Kidney capillary endothelial cell (primary cell): ENCODE measurements around the gene COL5A1.
"Not testable (repeated sequence)": the region's sequence is repeated elsewhere in the genome, so short reads cannot be mapped to it uniquely, and the experiment has no call there.

Source experiments
- DNase-seq: peaks from one replicate; pipeline ENCODE4 v3.0.0-alpha.2; 2018; ENCODE audit warnings: low spot score

COL5A1 gene

DNA sequence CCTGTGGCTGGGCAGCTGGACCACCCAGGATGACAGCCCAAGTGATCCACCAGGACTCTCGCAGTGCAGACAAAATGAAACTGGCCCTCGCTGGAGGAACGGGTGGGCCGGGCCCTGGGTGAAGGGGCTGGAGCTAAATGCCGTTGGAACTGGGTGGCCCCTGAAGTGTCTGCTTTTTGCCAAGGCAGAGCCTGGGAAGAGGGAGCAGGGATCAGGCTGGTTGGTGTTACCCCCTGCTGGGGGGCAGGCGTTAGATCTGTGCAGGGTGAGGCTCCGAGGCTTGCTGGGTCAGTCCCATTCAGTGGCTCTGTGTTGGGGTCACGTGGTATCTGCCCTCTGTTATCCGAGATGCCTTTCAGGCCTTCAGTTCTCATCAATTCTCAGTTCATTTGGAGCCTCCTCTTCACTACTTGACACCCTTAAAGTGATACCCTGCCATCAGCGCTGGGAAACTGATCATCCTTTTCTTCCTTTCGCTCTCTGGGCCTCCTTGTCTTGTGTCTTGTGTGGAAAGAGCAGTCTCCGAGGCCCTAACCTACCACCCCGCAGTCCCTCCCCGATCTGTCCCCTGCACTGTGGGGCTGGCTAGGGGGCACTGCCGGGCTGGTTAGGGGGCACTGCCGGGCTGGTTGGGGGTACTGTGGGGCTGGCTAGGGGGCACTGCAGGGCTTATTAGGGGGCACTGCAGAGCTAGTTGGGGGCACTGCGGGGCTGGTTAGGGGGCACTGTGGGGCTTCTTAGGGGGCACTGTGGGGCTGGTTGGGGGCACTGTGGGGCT lies 37.3 kb downstream of the COL5A1 start:
- no peak for DNase-seq

DNA sequence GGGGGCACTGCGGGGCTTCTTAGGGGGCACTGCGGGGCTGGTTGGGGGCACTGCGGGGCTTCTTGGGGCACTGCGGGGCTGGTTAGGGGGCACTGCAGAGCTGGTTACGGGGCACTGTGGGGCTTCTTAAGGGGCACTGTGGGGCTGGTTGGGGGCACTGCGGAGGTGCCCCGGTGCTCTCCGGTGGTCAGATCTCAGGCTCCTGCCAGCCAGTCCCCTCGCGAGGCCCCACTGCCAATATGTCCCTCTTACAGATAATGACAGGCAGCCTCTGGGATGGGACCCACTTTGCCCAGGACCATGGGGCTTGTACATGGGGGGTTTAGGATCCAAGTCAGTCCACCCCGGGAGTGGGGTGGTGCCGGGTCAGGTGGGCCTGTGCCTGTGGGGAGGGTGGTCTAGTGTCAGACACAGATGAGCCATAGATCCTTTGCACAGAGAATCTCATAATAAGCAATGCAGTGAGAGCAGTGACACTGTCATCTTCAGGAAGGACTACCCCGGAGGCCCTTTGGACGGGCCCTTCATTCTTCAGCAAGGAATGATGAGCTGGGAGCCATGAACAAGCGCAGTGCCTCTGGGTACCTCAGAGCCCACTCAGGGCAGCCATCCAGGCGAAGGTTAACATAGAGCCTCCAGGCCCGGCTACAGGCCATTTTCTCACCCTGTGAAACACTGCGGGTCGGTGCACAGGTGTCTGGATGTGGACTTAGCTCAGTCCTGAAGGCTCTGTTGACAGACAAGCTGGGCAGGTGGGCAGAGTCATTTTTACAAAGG lies 38.2 kb downstream of the COL5A1 start:
- DNase-seq = no peak

DNA sequence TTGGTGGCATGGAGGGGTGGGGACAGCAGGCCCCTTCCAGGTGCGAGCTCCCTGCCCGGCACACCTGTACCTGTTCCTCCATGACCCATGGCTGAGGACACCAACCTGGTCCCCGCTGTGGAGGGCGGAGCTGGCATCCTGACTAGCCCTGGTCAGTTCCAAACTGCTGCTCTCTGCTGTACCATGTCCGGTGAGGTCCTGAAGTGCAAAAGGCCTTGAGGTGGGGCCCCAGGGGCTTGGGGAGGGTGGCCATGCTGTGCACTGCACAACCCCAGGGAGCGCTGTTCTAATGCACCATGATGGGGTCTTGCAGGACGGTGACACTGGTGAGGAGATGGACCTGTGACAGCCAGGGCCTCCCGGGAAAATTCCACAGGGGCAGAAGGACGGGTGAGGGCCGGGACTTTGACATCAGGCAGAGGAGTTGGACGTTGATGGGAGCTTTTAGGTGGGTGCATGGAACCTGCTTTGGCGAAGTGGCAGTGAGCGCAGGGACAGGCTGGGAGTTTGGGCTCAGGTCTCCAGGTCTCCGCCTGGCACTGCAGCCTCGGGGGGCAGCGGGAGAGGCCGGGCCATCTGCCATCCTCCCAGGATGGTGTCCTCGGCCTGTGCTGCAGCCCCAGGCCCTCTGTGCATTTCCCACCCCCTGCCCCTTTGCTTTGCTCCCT lies 38.9 kb downstream of the COL5A1 start:
- no peak for DNase-seq

DNA sequence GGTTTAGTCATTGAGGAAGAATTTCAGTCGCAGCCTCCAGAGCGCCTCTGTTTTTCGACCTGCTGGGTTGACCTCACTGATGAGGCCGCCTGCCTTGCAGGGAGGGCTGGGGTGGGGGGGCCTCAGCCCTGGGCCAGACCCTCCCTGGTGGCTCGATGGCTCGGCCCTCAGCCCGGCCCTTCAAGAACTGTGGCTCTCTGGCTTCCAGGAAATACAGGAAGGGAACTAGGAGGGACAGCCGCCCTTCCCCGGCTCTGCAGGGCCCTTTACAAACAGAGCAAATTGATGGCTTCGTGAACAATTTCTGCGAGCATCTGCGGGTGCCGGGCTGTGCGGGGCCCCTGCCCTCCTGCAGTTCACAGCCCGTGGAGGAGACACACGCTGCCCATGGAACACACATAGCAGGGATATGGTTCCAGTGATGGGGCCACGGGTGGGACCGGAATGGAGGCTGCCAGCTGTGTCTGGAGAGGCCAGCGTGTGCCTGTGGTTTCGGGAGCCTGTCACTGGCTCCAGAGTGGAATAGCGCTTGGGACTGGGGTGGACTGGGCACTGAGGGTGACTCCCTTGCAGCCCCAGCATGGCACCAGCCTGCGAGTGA lies 39.6 kb downstream of the COL5A1 start:
- no peak for DNase-seq

DNA sequence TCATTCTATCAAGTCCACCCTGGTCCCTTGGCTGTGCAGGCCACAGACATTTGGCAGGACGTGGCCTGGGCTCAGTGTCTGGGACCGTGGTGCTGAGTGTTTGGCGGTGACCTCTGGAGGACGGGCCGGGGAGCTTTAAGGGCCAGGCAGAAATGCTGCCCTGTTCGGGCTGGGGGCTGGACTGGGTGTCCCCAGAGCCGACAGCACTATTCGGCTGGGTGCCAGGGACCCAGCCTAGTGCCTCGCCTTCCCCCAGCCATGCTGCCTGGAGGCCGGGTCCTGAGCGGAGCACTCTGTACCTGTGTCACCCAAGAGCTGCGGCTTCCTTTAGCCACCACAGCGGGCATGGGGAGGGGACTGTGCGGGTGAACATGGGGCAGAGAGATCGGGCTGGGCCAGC lies 40.4 kb downstream of the COL5A1 start:
- no peak for DNase-seq

DNA sequence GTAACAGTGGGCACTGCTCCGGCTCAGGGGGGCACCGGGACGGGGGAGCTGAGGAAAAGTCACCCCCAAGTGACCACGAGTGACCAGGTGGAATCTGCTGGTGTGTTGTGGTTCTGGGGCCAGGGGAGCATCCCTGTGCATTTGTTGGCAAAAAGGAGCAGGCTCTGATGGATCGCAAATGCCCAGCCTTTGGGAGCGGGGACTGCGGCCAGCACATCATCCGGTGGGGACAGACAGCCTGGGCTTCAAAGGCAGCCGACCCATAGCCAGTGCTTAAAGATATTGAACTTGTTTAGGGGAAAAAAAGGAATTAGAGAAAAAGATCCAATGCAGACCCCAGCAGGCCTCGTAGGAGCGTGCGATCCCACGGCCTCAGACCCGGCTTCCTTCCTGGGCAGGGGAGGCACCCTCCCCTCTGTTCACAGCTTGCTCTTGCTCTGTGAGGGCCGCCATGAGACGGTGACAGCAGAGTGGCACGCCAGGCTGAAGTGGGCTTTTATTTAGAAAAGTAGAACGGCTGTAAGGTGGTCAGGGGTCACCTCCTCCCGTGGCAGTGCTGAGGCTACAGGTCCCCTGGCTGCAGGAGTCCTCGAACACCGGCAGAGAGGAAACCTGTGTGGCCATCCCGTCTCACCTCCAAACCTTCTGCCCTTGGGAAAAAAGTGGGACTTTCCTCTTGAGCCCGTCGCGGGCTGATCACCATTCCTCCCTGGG lies 41.2 kb downstream of the COL5A1 start:
- no peak for DNase-seq

DNA sequence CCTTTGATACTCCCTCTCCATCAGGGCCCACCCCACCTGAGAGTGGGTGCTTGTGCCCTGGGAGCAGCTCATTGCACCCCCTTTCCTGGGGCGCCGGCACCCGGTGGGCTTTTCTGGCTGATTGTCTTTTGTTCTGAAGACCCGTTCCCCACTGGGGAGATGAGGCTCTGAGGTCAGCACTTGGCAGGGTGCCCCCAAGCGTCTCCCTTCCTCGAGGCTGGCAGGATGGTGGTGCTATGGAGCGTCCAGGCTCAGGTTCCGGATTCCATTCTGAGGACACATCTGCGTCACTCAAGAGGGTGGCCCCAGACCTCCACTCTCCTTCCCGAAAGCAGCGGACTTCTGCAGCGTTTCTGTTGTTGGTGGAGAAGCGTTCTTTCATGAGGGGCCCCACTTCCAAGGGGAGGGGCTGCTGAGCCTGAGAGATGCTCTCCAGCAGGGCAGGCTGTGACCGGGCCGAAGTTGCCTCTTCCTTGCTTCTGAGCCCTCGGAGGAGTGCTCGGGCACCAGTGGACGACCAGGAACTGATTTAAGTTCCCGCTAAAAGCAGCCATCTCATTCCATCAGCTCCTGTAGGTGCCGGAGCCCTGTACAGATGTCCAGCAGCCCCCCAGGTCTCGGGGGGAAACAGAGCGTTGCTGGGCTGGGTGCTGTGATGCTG lies 42.2 kb downstream of the COL5A1 start:
- no peak for DNase-seq

DNA sequence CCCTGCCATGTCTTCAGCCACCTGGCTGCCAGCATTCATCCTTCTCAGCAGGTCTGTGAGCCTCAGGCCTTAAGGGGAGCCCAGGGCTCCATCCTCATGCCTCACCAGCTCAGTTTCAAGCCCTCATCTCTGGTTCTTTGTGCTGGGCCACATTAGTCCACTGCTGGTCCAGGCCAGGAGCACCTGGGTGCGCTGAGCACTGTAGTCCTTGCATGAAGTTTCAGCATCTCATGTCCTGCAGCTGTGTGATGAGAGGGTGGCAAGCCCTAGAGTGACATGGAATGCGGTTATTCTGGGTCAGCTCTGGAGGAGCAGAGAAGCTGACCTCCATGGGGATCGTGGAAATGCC lies 42.7 kb downstream of the COL5A1 start:
- no peak for DNase-seq

DNA sequence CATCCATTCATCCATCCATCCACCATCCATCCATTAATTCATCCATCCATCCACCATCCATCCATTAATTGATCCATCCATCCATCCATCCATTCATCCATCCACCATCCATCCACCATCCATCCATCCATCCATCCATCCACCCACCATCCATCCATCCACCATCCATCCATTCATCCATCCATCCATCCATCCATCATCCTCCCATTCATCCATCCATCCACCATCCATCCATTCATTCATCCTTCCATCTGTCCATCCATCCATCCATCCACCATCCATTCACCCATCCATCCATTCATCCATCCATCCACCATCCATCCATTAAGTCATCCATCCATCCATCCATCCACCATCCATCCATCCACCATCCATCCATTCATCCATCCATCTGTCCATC lies 43.3 kb downstream of the COL5A1 start:
- not testable (repeated sequence) for DNase-seq

DNA sequence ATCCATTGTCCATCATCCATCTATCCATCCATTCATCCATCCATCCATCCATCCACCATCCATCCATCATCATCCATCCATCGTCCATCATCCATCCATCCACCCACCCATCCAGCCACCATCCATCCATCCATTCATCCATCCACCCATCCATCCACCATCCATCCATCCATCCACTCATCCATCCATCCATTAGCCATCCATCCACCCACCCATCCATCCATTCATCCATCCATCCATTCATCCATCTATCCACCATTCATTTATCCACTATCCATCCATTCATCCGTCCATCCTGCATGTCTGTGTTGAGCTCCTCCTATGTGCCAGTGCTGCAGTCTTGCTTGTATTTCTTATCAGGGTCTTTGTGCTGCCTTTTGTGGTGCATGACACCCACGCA lies 44.2 kb downstream of the COL5A1 start:
- DNase-seq = no peak

DNA sequence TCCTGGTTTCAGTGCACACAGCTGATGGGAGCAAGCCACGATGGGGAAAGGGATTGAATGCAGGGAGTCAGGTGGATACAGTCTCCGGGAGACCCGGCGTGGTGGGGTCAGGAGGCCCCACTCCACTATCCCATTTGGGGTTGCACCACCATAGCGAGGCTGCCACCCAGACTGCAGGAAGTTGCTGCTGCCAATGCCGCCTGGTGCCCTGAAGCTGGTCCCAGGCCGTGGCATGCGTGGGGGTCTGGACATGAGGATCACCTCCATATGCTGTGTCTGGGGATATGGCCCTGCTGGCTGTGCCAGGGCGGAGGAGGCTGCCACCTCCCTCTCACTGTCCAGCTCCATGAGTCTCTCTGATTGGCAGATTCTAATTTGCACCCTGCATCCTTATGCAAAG lies 45.3 kb downstream of the COL5A1 start:
- no peak for DNase-seq

DNA sequence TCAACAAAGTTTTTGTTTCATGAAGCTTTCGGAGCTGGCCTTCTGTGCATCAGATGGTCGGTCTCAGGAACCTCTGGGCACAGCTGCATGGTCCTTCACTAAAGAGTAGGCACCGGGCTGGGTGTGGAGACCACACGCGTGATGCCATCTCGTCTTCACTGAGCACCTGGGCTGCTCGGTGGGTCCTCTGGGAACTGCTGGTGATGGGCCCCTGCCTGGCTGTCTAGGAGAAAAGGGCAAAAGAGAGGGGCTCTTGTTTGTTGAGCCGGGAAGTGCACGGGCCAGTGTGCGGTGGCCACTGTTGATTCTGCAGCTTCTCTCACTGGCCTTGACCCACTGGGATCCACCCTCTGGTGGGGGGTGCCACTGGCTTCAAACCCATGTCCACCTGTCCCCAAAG lies 46.0 kb downstream of the COL5A1 start:
- DNase-seq = no peak

DNA sequence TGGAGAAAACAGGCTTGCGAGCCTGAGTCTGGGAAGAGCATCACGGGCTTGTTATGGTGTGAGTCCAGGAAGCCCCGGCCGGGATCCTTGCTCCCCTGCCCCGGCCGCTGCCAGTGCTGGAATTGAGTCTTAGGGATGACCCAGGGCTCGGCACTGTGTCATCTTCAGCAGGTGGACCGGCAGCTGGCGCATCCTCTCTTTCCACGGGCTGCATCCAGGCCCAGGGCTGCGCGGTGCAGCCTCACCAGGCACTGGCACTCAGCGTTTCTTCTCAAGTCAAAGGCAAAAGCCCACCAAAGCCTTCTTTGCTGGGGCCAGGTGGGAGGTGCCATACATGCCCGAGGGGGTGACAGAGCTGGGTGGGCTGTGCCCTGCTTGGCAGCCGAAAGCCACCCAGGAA lies 46.6 kb downstream of the COL5A1 start:
- no peak for DNase-seq

DNA sequence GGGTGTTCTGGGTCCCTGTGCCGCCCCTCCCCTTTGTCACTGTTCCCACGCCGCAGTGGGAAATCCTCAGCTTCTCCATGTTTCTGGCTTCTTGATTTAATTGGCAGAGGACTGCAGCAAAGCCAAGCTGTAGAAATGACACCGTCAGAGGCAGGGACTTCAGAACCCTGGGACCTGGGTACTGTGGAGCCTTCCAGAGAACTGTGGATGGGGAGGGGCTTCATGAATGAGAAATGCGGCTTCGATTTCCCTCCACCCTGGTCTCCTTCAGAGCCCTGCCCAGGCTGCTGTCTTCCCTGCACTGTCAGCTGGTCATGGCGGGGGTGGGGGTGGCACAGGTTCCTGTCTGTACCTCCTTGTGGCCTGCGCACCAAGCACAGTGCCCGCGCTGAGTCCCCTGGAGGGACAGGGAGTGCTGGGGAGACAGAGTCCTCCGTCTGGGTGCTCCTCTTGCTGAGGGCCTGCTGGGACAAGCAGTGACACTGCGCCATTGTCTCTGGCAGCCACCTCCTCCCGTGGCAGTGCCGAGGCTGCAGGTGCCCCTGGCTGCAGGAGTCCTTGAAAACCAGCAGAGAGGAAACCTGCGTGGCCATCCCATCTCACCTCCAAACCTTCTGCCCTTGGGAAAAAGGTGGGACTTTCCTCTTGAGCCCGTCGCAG lies 47.2 kb downstream of the COL5A1 start:
- no peak for DNase-seq

DNA sequence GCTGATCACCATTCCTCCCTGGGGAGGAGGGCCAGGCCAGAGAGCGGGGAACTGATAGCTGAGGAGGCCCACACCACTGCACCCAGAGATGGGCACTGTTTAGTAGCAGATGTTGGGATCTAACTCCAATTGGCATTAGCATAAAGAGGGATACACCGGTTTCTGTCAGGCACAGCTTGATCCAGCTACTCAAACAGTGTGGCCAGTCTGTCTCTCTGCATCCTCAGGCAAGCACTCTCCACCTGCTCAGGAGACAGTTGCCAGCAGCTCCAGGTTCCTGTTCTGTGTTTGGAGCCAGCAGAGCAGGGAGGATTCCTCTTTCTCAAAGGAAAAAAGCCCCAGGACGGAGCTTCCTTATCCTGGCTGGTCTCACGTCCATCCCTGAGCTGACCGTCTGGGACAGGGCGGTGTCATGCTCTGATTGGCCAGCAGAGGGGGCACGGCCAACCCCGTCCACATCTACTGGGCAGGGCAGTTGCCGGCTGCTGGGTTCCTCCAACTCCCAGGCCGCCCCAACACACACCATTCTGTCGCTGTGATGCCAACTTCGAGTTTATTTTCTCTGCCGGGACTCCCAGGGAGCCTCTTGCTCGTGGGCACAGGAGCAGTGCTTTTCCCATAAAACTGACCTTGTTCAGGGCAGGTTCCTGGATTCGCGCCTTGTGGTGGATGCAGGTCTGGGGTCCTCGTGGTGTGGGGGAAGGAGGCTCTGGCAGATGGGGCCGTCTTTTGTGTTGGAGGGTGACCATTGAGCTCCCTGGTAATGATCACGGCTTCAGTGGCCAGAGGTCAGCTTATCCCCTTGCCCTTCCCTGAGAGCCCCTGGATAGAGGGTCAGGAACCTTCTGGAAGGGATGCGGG lies 47.9 kb downstream of the COL5A1 start:
- DNase-seq = peak; percentile 55

DNA sequence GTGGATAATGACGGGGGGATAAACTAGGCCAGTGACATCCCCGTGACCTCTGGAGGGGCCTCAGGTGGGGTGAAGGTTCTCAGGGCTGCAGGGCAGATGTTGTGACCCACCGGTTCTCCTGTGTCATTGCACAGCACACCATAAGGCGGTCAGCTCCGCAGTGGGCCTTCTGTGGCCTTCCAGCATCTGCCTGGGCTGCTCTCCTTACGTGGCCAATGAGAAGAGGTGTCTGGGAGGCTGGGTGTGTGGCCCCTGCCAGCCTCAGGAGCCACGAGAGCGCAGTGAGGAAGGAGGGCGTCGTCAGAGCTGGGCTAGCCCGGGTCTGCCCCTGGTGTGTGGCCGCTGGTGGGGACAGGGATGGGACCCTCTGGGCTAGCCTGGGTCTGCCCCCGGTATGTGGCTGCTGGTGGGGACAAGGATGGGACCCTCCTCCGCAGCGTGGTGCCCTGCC lies 48.7 kb downstream of the COL5A1 start:
- no peak for DNase-seq

DNA sequence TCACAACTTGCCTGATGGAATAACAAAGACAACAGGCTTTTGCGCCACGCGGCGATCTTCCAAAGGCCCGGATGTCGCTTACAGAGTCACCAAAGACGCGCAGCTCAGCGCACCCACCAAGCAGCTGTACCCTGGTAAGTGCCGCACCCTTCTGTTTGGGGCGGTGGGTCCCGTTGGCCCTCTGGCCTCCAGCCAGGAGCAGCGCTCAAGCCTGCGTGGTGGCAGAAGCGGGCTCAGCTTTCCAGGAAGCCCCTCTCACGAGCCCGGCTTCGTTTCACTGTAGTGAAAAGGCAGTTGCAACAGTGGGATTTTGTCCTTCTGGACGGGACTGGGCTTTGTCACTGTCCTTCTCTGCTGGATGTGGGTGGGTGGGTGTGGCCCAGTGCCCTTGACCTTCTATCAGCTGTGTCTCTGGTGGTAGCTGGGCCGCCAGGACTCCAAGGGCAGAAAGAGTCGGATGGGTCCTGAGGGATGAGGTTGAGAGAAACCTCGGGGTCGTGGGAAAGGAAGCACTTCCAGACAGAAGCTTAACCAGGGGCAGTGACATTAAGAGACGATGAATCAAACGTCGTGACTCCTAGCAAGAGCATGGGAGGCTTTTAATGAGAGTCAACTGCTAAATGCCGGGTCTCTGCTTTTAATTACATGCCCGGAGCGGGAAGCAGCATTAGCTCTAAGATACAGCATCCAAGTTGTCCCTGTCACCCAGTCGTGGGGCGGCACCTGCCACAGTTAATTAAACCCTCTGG lies 49.5 kb downstream of the COL5A1 start:
- no peak for DNase-seq

DNA sequence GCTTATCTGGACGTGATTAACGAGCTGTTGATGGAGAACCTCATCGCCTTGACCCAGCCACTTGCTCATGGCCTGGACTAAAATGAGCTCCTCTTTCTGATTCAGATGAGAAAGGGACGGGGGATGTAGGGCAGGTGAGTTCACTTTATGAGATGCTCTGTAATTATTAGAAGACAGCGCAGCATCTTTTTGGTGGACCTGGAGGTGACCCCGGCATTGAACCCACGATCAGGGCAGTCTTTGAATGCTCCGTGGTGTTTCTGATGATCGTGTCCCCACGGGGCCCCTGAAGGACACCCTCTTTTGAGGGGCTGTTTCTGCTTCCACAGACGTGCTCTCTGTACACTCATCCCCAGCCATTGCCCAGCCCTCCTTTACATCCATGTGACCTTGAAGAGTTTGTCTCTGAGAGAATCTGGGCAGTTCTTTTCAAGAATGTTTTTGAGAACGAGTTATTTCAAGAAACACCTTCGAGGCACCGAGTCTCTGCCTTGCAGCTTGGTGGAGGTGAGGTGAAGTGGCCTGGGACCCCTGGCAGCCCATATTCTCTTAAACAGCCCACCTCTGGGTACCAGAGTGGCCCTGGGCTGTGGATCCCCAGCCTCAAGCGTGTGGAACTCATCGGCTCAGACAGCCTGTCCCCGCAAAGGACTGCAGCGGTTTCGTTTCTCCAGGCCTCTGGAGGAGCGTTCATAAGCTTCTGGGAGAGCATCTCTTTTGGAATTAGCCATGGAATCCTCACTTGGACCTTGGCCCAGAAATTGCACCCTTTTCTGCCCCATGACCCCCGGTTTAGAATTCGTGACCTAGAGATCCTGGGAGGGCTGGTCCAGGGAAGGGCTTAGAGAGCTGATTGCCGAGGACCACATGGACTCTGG lies 50.3 kb downstream of the COL5A1 start:
- DNase-seq = no peak
